Measurements from ENCODE around the gene SLC45A3. TPM values are rescaled to one million over a fixed set of nuclear protein-coding genes. Genes with fewer than 3 reads are reported as not detected.
"Not testable (repeated sequence)": the region's sequence is repeated elsewhere in the genome, so short reads cannot be mapped to it uniquely, and the experiment has no call there.

The SLC45A3 gene, protein sequence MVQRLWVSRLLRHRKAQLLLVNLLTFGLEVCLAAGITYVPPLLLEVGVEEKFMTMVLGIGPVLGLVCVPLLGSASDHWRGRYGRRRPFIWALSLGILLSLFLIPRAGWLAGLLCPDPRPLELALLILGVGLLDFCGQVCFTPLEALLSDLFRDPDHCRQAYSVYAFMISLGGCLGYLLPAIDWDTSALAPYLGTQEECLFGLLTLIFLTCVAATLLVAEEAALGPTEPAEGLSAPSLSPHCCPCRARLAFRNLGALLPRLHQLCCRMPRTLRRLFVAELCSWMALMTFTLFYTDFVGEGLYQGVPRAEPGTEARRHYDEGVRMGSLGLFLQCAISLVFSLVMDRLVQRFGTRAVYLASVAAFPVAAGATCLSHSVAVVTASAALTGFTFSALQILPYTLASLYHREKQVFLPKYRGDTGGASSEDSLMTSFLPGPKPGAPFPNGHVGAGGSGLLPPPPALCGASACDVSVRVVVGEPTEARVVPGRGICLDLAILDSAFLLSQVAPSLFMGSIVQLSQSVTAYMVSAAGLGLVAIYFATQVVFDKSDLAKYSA
- 6.6 TPM for total RNA-seq
- long read RNA-seq, partial matches to known transcripts = 0 of 3 reads
- long read RNA-seq, other reads (novel, unspliced or antisense) = 3 of 3 reads

DNA sequence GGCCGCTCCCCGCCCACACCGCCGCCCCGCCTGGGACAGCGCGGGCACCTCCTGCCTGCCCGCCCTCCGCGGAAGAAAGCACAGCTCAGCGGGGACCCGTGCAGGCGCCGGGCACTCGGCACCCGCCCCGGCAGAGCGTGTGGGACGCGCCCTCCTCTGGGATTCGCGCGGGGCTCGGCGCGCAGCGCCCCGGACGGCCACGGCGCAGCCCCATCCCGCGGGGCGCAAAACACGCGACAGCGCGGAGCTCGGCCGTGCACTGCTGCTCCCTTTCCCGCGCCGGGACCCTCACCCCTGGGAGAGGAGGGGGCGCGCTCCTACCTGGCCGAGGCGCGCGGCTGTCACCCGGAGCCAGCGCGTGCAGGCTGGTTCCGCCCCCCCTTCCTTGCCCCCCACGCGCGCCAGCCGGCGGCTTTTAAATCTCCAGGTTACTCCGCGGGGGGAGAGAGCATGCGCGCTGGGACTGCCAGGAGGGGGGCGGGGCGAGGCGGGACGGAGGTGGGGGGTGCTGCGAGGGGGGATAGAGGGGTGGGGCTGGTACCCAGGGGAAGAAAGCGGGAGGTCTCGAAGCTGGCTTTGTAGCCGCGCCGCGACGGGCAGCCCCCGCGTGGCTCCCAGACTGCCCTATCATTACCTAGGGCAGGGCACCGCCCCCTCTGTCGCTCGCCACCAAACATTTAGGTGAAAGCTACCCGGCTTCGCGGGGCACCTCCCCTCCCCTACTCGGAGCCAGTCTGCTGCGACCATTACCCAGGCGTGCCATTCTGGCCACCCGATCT lies at the start of gene SLC45A3:
Gene SLC45A3 (minus strand): TSS at position 437 of the 779 bp plus-strand sequence. CDS start 15,853 bp downstream, outside the sequence.
- intact Hi-C loops (cut with micrococcal nuclease) = no loop called here

DNA sequence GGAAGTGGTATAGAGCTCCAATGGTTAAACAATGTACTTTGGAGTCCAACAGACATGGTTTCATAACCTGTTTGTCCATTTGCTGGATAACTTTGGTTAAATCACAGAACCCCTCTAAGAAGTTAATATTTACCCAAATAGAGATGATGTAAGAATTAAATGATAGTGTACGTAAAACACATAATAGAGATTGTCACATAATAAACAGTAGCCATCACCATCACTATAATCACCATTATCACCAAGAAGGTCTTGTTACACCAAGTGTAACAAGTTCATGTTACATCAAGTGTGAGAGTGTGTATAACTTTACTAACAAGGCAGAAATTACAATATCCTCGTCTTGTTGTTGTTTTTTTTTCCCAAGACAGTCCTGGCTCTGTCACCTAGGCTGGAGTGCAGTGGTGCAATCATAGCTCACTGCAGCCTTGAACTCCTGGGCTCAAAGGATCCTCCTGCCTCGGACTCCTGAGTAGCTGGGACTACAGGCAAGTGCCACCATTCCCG lies 46.4 kb upstream of the SLC45A3 start:
- intact Hi-C loops (cut with micrococcal nuclease) = no loop called here
- ATAC-seq = no peak
- DNase-seq = no peak

More for the DNA sequence above, at the start of gene SLC45A3:
- peak; percentile 62 for DNase-seq
- ATAC-seq = peak; percentile 74

DNA sequence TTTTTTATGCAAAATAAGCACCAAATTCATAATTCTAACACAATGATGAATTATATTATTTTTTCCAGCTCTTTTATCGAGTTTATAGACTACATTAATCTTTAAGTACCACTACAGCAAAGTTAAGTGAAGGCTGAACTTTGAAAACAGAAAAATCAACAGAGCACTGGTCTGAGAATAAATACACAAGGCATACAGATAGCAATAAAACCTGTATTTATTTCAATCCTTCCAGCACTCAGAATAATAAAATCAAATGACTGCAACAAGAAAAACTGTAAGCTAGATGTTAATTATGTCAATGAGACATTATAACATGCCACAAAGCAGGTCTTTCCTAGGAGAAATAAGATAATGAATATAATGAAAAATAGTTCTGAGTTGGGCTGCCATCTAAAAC lies 45.2 kb upstream of the SLC45A3 start:
- intact Hi-C loops (cut with micrococcal nuclease) = no loop called here
- ATAC-seq (no peak), DNase-seq (no peak)

DNA sequence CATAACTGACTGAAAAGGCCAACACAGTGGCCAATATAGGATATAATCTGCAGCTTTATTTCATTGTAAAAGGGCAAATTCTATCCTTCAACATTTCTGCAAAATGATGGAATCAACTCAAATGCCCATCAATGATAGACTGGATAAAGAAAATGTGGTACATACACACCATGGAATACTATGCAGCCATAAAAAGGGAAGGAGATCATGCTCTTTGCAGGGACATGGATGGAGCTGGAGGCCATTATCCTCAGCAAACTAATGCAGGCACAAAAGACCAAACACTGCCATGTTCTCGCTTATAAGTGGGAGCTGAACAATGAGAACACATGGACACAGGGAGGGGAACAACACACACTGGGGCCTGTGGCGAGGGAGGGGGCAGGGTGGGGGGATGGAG lies 40.4 kb upstream of the SLC45A3 start:
- intact Hi-C loops (cut with micrococcal nuclease); DNase-seq; ATAC-seq: not testable (repeated sequence)

DNA sequence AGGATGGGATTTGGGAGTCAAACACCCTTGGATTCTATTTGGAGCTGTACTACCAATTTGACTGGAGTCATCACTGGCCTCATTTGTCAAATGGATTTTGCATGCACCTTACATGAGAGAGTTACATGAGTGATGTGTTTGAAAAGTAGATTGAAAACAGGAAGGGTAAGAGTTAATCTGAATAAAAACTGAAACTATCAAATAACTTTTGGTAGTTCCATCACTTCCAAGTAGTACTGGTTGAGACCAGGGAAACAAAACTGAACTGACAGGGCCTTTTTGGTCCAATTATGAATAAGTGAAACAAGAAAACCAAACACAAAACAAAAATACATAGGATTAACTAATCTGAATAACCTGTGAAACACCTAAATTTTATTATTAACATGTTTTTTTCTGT lies 39.5 kb upstream of the SLC45A3 start:
- intact Hi-C loops (cut with micrococcal nuclease) = no loop called here
- no peak for ATAC-seq
- no peak for DNase-seq

DNA sequence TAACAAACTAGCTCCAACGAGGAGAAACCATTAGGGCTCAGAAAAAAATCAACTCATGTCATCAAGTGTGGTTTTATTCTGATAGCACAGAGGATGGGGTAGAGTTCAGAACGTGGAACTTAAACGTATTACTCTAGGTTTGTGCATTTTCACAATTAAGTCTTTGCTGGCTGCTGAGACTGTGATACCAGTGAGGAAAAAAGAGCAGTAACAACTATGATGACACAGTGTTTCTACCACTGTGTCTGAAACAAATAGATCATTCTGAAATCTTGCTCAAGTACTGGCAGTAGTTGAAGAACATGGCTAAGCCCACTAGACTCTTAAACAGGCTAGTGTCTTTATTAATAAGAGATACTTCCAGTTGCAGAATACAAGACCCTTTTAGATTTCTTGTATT lies 38.7 kb upstream of the SLC45A3 start:
- intact Hi-C loops (cut with micrococcal nuclease) = no loop called here
- no peak for ATAC-seq
- DNase-seq = no peak

DNA sequence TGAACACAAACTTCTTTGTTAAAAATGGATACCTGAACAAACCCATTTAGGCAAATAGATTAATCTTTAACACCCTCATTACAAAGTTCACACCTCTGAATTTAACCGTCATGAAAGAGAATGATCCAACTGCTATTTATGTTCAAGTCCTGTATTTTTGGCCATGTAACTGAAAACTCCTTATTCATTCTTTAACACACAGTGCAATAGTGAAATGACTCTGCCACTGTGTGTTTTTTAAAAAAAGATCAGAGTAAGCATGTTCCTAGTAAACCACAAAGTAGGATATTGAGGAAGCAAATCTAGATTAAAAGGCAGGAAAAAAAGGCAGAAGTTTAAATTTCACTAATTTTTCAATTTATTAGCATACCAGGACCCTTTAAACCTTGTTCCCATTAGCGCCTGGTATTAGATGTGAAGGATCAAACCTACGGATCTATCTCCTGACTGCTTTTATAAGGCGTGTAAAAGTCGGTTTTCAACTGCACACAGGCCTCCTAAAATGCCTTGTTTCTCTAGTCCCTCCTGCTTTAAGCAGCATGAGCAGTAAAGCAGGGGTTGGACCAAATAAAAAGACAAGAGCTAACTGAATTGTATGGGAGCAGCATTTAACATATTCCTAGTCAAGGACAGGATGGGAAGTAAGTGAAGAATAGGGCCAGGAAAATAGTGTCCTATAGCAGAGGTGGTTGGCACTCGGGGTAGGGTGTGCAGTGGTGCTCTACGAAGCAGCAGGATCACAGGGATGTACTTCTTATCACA lies 36.2 kb upstream of the SLC45A3 start:
- ATAC-seq (no peak), DNase-seq (no peak)
- intact Hi-C loops (cut with micrococcal nuclease) = no loop called here

DNA sequence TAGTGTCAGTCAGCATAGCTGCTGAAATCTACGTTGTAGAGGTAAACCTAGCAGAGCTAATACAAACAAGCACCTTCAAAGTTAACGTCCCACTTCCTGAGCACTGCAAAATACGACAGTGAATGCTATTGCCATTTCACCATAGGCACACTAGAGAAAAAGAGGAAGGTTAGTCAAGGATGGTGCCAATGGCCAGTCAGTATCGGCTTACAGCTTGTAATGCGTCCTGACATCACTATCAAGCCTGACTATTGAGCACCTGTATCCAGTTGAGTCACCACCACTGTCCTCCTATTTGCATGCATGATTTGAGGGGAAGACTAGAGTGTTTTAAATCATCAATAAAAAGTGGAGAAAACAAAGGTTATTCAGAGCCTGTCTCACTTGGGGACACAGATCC lies 35.3 kb upstream of the SLC45A3 start:
- DNase-seq = no peak
- ATAC-seq = no peak
- intact Hi-C loops (cut with micrococcal nuclease) = no loop called here

DNA sequence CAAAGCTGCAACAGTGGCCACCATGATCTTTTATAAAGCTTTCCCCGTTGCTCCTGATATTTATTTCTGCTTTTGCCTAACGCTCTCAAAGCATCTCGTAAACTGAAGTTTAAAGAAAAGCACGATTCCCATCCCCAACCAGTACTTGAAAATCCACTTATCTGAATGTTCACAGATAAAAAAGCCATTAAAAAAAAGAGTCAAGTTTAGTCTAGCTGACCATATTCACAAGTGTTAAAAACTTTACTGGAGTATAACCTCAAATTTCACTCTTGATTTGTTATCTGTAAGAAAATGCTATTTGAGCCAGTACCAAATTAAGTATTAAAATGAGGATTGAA lies 34.6 kb upstream of the SLC45A3 start:
- no peak for DNase-seq
- ATAC-seq = no peak
- intact Hi-C loops (cut with micrococcal nuclease) = loop anchor here (5.0 kb wide), 1 partner anchor 58 kb away; no protein-coding TSS in a partner anchor

DNA sequence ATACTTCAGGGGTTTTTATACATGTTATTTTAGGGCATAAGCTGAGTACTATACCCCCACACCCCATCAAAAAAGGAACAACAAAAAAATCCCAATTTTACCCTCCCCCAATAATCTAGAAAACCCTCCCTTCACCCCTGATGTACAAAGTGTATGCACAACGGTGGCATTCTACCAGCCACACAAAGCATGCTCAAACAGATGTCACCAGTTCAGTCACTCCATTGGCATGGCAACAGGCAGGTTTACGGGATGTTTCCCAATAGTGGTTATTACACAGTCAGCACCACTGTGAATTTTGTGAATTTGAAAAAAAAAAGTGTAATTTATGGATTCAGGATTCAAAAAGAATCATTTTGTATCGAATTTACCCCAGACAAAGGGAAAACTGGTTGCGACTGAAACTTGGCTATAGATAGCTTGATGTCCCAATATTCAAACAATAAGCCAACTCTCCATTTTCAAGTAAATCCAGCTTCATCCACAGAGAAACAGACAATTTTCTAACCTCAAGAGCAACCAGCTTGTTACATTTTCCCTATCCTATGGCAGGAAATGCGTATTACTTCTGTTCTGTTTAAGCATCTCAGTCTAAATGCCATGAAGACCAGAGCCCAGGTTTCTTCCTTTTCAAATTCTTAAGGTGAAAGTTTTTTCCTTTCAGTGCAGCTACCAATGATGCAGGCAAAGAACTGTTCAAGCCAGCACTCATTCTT lies 34.0 kb upstream of the SLC45A3 start:
- DNase-seq = no peak
- ATAC-seq = no peak
- intact Hi-C loops (cut with micrococcal nuclease) = loop anchor here (5.0 kb wide), 1 partner anchor 57 kb away; no protein-coding TSS in a partner anchor

DNA sequence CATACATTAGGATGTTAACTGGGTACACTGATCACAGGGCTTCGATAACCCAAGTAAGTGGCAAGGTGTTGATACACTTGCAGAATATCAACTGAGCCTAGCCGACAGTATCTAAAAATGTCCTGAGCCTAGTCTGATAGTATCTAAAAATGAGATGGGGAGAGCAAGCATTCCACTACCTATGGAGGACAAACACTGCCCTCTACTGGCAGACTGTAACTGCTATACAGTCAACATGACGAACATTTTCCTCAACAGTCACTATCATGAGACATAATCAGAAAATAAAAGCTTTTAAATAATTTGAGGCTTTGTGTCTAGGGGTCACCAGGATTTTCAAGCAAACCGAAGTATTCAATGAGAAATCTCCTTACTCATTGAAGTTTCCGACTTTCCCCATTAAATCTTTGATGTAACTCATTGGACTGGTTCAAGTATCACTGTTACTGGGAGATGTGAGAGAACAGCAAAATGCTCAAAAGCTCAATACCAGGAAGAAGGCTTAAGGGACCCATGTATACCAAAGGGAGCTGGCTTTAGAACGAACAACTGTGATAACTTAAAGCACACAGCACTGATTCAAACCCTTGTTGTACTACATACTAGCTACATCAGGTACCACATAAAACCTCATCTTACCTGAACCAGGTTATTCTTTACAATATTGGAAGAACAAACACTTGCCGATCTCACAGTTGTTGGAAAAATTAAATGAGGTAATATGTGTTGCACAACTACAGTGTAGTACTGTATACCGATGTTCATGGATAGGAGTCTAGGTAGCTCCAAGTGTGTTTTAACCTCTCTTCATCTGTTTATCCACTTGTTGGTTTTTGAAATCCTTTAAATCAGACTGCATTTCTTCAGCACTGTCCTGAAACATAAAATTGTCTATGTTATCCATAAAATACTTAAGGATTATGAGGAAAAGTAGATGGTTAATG lies 31.1 kb upstream of the SLC45A3 start:
- ATAC-seq (peak; percentile 81), DNase-seq (no peak)
- intact Hi-C loops (cut with micrococcal nuclease) = loop anchor here (5.0 kb wide), 1 partner anchor 54 kb away; no protein-coding TSS in a partner anchor

DNA sequence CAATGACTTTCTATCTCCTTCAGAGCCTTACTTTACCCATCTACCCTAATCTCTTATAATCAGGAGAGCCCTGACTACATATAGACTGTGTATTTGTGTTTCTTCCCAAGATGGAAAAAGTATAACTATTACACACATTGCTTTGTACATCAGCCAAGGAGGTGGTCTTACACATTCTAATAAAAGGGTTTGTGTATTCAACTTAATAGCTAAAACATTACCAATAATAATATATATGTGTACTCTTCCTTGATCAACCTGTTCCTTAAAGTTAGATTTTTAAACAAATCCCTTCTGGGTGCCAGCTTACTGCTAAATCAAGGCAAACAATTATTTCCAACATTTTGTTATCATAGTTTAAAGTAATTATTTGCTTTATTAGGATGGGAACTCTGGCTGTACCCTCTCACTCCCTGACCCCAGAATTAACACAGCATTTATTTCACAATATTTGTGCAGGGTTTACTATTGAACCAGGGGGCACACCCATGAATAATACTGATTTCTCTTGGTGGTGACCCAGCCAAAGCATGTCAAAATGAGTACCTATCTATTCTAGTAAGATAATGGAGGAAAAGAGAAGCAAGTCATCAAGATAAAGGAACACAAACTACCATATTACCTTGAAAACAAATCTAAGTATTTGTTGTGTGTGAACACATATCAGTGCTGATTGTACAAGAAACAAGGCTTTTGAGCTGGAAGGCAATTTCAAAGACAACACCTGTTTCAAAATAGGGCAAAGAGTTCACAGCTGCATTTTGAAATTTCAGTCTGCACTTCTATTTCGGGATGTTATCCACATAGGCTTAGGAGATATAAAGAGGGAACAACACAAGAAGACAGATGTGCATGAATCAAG lies 30.1 kb upstream of the SLC45A3 start:
- intact Hi-C loops (cut with micrococcal nuclease) = loop anchor here (5.0 kb wide), 1 partner anchor 53 kb away; no protein-coding TSS in a partner anchor
- ATAC-seq = no peak
- no peak for DNase-seq

DNA sequence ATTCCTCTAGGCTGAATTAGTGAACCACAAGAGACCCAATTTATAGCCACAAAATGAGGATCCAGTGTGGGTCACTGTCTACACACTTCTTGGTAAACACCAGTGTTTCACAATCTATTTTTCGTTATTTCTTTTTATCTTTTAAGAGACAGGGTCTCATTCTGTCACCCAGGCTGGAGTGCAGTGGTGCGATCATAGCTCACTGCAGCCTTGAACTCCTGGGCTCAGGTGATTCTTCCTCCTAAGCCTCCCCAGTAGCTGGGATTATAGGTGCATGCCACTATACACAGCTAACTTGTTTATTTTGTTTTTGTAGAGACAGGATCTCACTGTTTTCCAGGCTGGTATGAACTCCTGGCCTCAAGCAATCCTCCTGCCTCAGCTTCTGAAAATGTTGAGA lies 29.3 kb upstream of the SLC45A3 start:
- DNase-seq (no peak), ATAC-seq (no peak)
- intact Hi-C loops (cut with micrococcal nuclease) = loop anchor here (5.0 kb wide), 1 partner anchor 52 kb away; no protein-coding TSS in a partner anchor

DNA sequence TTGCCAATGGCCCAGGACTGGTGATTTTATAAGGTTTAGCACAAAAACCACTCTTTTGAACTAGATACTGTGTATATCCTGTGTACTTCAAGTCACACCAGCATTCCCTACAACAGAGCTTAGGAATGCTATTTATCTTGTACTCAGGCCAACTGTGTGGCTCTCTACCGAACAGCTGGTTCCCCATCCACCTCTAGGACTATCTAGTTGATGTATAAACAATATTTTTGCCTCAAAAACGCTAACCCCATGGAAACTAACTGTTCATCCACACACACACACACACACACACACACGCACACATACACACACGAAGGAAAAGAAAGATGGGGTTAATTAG lies 28.7 kb upstream of the SLC45A3 start:
- intact Hi-C loops (cut with micrococcal nuclease) = no loop called here
- ATAC-seq = peak; percentile 54
- DNase-seq = no peak

DNA sequence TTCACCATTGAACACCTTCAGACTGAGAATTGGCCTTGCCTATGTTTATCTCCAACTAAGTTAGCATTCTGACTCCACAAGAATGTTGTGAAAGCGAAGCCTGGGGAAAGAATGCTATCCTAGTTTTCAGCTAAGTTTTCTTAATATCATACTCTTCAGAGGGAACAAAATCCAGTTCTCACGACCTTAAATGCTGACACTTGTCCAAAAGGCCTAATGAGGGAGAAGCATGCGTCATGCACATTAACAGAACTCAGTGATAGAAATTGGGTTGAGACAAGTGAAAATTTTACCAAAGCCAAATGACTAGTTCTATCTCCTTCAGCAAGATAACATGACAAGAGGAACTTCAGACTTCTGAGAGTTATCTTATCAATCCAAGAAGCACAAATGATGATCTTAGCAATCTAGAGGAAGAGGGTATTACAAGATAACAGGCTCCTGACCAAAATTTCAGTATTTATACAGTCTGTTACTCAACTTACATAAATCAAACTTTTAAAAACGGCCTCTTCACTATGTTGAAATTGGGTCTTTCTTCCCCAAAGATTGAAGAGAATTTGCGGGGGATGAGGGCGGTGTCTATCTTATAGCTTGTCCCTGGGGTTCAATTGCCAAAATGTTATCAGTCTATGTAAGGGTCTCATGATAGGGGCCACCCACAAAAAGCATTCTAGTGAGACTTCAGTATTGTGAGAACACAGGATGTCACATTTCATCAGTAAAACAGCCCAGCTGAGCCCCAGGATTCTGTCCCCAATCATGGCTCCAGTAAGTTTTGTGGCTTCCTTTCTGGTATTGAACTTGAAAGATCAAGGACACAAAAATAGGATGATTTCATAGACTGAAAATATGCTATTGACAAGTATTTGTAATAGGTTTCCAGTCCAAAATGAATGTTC lies 26.5 kb upstream of the SLC45A3 start:
- DNase-seq (no peak), ATAC-seq (peak; percentile 35)
- intact Hi-C loops (cut with micrococcal nuclease) = no loop called here
